HUDEP-2 (cell line): ENCODE data around the gene CD2.
"Not testable (repeated sequence)": the region's sequence is repeated elsewhere in the genome, so short reads cannot be mapped to it uniquely, and the experiment has no call there.

Experiments
- DNase-seq, 76 experiments: peaks; one replicate each; lab custom pipeline; 2025; ENCODE audit not compliant: unreplicated experiment in 76 of 76; lab: John Stamatoyannopoulos, UW

The CD2 gene

DNA sequence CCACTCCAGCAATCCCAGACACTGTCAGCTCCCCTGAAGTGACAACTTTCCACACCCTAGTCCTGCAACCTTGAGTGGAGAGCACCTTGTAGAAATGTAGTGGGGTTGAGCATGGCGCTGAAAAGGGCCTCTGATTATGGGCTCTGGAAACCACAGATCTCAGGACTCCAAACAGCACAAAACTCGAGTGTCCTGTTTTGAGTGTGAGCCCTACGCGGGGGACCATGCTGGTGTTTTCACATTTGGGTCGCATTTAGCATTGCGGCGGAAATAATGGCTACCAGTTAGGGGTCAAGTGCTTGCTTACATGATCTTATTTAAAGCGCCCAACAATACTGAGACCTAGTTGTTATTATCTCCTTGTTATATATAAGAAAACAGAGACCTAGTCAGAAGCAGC, 1.9 kb downstream of the CD2 start:
- DNase-seq = not testable (repeated sequence)

DNA sequence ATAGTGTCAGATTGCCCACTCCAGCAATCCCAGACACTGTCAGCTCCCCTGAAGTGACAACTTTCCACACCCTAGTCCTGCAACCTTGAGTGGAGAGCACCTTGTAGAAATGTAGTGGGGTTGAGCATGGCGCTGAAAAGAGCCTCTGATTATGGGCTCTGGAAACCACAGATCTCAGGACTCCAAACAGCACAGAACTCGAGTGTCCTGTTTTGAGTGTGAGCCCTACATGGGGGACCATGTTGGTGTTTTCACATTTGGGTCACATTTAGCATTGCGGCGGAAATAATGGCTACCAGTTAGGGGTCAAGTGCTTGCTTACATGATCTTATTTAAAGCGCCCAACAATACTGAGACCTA, 4.2 kb downstream of the CD2 start:
- peak in 1 of 76 experiments; percentile 23 for DNase-seq

DNA sequence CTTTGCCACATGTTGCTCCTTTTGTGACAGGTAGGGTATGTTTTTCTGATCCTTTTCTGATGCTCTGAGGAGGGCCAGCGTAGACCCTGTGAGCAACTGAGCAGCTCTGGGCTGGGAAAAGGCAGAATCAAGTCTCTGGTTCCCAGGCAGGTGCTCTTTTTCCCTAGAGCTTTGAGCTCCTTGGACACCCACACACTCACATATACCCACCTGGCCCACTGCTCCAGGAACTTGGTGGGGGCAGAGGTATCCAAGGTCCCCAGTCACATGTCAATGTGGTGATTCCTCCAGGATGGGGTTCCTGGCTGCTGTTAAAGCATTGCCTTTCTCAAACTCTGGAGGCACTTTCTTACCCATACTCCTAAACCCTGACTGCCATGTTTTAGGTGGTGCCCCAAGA, 5.4 kb downstream of the CD2 start:
- no peak for DNase-seq

DNA sequence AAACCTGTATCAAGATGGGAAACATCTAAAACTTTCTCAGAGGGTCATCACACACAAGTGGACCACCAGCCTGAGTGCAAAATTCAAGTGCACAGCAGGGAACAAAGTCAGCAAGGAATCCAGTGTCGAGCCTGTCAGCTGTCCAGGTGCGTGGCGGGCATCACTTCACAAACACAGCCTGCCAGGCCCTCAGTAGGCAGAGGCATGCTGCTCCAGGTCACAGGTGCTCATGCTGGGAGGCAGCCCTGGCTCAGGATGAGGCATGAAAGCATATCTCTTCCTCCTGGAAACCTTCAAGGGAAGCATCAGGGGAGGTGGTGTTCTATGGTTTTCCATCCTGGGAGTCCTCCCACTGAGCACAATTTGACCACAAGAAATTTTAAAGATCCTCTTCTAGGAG, 6.3 kb downstream of the CD2 start:
- DNase-seq = no peak

DNA sequence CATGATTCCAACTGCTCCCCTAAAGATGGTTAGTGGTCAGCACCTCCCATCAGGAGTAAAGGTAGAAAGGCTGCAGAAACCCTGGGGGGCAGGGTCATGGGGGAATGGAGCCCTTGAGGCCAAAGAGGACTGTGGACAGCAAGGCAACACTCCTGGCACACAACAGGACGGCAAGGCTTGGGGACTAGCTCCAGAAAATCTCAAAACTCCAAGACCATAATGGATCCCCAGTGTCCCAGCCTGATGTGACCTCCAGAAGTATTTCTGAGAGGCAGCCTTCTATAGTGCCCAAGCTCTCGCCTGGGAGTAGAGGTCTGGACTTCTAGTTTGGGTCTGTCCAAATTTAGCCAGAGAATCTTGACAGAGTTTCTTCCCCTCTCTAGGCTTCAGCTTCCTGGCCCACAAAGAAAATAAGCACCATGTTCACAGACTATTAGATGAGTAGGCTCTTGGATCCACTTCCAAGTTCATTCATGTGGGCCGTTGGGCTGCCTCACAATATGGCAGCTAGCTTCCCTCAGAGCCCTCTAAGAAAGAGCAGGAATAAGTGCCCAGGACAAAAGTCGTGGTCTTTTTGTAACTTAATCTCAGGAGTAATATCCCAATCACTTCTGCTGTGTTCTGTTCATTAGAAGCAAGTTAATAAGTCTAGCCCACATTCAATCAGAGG, 6.9 kb downstream of the CD2 start:
- no peak for DNase-seq

DNA sequence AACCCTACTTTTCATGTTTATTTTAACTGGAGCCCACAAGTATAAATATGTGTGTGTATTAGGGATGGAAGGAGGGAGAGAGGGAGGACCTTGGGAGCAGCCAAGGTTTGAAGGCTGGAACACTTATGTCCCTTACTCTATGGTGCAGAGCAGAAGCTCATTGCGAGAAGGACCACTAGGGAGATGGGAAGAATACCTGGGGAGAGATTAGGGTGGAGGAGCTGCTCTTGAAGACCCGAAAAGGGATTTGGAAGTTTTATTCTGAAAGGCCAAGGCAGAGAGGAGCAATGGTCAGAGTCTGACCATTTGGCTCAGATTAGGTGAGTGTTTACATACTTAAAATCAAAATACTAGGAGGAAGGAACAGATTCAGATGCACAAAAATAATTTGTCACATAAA, 8.1 kb downstream of the CD2 start:
- DNase-seq = no peak

DNA sequence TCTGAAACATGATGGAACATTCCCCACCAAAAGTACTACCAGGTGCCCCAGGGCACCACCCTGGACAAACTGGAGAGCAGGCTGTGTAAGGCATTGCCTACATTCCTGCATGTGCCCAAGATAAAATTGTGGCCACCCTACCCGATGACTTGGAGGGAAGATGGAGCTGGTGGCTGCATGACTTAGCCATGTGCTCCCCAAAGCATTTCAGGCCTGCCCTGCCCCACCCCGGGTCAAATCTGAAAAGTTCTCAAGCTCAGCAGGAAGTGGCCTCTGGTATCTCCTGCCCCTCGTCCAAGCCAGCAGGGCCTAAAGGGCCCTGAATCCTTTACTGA, 8.5 kb downstream of the CD2 start:
- DNase-seq = no peak

DNA sequence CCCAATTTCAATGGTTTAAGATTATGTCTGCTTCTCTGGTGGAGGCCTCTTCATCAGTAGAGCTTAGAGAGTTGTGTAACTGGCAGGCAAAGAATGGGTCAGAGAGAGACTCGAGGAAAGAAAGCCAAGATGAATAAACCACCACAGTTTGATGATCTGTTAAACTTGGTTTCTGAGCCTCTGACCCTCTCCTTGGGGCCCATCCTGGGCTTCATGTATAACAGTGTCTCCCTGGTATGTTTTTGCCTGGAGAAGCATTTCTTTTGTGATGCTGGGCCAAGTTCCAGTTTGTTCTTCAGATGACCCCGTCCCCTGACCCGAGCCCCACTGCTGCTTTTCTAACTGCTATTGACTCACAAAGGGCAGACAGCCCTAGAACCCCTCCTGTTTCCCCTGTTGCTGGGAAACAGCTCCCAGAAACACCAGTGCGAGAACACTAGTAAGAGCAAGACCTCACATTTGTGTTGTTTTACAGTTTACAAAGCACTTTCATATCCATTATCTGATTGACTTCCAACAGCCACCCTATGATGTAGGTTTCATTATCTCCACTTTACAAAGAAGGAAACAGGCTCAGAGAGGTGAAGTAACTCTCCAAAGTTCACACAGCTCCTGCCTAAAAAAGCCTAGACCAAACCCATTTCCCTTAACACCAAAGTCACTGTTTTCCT, 9.0 kb downstream of the CD2 start:
- DNase-seq = no peak

DNA sequence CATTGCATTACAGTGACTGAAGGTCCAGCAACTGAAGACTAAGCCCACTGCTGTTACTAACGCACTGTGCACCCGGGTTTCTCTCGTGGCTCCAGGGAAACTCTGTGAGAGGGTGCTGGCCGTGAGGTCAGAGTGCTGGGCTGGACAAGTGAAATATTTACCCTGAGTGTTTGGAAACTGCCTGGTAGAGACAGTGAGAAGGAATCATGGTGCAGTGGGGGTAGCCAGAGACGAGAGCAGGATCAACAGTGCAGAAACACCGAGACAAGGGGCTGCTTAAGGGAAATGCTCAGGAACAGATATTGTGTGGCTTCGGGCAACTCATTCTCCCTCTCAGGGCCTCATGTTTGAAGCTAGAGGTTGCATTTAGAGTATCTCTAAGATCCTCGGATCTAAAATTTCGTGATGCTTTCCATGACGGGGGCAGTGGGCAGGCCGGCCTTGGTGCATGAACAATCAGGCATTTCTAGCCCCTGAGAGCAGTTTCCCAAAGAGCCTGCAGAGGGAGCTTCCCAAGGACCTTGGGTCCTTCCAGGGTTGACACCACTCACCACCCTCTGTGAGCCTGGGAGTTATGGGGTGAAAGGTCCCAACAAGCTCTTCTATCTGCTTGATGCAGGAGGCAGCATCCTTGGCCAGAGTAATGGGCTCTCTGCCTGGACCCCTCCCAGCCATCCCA, 9.7 kb downstream of the CD2 start:
- peak in 11 of 76 experiments; percentile 1 to 27 (median 6) for DNase-seq

DNA sequence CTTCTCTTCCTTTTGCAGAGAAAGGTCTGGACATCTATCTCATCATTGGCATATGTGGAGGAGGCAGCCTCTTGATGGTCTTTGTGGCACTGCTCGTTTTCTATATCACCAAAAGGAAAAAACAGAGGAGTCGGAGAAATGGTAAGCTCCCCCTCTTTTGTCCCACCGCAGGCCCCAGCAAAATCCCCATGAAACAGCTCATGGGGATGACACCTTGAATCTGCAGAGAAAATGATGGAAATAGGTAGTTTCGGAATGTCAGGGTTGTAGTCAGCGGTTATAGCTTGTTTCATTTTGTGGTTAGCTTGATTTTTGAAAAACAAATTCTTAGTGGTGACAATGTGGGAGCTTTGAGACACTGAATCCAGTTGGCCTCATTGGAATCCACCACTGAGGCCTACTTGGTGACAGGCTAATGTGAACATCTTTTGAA, 10.3 kb downstream of the CD2 start:
- no peak for DNase-seq

DNA sequence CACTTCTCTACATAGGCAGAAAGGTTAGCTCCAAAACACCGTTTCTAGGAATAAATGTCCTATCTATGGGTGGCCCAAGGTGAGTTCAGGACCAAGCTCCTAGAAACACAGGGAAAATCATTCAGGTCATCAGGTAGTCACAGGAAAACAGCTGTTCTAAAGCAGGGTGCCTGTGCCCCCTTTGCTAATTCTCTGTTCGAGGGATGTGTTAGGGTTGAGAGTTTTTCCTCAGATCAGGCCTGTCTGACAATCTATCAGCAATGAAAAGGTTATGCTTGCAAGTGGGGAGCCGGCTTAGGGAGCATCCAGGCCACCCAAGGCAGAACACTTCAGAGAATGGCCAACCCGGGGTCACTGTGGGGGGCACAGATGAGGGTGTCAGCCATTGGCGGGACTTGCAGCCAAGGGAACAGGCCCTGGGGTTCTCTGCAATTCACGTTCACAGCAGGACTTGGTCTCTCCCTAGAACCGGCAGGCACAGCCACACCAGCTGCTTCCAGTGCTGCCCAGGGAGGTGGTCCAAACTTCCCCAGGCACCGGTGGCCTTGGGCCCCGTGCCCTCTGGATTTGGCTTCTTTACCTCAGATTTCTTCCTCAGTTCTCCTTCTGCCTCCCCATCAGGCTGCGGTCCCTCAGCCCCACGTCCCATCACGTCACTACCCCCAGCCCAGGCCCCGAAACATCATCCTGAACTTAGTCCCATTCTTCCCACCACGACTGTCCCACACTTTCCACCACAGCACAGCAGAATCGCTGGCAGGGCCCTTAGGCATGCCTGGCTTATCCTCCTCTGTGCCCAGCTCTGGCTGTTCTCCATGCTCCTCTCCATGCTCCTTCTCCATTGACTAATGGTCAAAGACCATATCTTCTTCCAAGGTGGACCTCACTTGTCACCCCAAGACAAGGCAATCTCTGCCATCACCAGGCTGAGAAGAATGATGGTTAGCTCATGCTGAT, 11.0 kb downstream of the CD2 start:
- no peak for DNase-seq

DNA sequence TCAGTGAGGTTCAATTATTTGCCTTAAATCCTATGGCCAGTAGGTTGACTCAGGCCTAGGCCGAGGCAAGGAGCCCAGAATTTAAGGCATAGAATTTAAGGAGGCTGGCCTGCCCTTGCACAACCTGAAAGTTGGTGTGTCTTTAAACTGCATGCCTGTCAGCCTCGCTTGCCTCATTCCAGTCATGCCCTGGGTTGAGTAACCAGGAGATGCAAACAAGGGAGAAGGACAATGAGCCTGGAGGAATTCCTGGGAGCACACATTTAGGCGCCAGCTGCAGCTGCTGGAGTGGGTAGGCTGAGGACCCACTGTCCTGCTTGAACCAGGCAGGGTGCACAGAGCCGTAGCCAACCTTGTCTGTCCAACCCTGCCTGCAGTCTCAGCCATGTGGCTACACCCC, 11.7 kb downstream of the CD2 start:
- DNase-seq = no peak

DNA sequence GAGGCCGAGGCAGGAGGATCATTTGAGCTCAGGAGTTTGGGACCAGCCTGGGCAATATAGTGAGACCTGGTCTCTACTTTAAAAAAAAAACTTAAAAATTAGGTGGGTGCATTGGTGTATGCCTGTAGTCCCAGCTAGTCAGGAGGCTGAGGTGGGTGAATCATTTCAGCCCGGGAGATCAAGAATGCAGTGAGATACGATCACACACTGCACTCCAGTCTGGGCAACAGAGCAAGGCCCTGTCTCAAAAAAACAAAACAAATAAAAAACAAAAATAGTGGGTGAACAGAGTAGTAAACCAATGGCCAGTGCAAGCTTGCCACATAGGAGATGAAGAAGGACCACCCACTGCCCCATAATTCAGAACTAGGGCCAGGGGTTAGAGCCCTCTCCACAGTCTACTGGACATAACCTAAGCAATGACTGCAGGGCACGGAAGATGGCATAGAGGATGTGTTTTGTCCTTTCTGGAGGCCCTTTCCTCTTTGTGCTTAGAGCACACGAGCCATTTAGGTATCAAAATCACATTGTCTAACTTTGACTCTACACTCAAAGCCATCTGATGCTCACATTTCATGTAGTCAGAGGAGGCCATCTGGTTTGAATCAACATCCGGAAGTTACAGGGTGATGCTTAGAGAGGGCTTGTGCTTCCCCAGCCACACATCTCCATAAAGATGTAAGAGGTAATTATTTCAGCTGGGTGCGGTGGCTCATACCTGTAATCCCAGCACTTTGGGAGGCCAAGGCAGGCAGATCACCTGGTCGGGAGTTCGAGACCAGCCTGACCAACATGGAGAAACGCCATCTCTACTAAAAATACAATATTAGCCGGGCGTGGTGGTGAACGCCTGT, 12.6 kb downstream of the CD2 start:
- no peak for DNase-seq

DNA sequence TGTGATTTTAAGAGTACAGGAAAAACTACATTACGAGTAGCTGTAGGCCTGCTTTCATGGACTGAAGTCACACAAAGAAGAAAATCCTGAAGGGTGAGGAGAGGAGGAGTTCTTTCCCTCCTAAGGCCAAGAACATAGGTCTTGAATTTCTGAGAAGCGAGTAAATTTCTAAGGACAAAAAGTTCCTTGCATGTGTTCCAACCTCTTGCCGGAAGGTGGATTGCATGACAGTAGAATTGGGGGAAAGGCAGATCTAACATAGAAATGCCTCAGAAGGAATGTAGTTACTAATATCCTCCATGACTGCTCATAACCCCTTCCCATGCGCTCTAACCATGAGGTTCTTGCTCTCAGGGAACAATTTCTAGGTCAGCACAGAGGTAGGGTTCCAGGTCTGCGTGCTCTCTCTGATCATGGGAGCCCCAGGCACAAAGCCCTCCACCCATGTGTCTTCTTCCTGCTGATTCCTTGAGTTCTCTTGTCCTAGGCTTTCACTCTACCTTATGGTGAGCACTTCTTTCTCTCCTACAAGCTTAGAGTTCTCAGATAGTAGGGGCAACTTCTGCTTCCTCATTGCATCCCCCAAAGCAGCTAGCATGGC, 13.7 kb downstream of the CD2 start:
- DNase-seq = no peak

DNA sequence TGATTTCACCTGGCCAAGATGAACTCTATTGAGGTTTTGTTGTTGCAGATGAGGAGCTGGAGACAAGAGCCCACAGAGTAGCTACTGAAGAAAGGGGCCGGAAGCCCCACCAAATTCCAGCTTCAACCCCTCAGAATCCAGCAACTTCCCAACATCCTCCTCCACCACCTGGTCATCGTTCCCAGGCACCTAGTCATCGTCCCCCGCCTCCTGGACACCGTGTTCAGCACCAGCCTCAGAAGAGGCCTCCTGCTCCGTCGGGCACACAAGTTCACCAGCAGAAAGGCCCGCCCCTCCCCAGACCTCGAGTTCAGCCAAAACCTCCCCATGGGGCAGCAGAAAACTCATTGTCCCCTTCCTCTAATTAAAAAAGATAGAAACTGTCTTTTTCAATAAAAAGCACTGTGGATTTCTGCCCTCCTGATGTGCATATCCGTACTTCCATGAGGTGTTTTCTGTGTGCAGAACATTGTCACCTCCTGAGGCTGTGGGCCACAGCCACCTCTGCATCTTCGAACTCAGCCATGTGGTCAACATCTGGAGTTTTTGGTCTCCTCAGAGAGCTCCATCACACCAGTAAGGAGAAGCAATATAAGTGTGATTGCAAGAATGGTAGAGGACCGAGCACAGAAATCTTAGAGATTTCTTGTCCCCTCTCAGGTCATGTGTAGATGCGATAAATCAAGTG, 14.3 kb downstream of the CD2 start:
- DNase-seq = no peak

DNA sequence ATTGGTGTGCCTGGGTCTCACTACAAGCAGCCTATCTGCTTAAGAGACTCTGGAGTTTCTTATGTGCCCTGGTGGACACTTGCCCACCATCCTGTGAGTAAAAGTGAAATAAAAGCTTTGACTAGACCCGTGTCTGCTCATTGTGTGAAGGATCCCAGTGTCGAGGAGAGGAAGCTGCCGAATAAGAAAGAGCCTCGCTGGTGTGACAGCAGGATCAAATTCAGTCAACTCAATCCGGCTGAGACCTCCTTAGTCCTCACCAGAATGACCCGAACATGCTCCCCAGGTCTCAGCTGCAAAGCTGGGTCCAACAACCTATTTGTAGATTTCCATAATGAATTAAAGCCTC, 14.8 kb downstream of the CD2 start:
- DNase-seq = no peak

DNA sequence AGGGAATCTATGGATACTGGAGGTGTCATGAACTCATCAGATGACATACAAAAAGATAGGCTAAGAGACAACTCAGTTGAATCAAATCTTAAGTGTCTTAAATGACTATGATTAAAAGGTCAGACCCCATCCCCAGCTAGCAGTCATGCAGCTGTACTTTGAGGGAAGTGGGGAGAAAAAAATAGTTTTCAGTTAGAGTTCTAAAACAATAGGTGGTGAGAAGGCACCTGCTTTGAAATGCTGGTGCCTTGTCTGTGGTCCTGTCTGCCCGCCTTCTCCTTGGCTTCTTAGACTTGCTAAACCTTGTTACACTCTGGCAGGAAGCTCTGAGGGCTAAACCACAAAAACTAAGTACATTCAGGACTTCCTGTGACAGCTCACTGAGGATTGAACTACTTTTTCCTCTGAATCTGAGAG, 15.3 kb downstream of the CD2 start:
- no peak for DNase-seq

DNA sequence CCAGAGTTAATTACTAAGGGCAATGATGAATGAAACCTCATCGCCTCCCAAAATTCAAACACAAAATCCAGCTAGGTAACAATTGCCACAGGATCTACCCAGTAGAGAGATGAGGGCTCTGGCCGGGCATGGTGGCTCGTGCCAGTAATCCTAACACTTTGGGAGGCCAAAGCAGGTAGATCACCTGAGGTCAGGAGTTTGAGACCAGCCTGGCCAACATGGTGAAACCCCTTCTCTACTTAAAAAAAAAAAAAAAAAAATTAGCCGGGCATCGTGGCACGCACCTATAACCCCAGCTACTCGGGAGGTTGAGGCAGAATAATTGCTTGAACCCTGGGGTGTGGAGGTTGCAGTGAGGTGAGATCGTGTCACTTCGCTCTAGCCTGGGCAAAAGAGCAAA, 15.8 kb downstream of the CD2 start:
- no peak for DNase-seq

DNA sequence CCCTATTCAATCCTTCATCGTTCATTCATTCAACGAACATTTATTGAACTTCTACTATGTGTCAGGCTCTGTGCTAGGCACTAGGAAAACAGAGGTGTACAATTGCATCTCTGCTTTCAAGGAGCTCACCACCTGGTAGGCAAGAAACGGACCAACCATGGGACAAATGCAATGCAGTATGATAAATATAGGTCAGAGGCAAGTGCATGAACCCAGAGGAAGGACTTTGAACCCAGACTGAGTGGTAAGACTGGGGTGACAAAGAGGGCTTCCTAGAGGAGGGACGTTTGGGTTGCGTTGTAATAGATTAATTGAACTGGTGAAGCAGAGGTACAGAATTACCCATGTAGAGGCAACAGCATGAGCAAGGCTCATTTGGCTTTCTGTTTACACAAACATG, 16.4 kb downstream of the CD2 start:
- no peak for DNase-seq
